NB4 (cell line): ENCODE data around the gene ADAMTS12.

ENCODE experiments used
- CTCF ChIP-seq: IDR thresholded peaks from one replicate; pipeline ENCODE4 v1.5.1; 2012; ENCODE audit warnings: low read depth, low read length
- MYC ChIP-seq: IDR thresholded peaks from 2 replicates; pipeline ENCODE4 v1.6.1; 2011; ENCODE audit warnings: low read depth, low read length

DNA sequence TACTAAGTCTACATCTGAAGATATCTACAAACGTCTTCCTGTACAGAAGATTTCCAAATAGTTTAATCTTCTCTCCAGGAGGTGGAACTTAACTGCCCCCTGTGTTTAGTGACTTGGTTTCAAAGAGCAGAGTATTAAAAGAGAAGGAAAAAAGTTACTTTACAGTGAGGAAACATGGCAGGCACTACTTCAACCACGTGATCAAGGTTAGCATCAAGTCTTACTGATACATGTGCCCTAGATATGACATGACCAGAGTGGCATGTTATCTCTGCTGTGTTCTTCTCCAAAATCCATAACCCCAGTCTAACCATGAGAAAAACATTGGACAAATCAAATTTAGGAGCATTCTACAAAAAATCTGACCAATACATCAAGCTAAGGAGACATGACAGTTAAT is 125.8 kb downstream of the ADAMTS12 start:
- no peak for TF ChIP-seq CTCF
- no peak for TF ChIP-seq MYC
